Common myeloid progenitor, CD34-positive (primary cell): ENCODE results near the gene PRDM7.
"Not testable (repeated sequence)": the region's sequence is repeated elsewhere in the genome, so short reads cannot be mapped to it uniquely, and the experiment has no call there.

Experiments used
- CTCF ChIA-PET: fragments of 350-600 bp; sonication (Branson Sonifier 250); formaldehyde crosslinking; loops from one replicate; lab custom pipeline; 2021; ENCODE audit warnings: antibody characterized with exemption; lab: Charles Lee
- POLR2A ChIA-PET: fragments of 350-600 bp; sonication (Branson Sonifier 250); formaldehyde crosslinking; loops from one replicate; lab custom pipeline; 2021; ENCODE audit warnings: antibody characterized with exemption; lab: Charles Lee
- DNase-seq, 3 donors: peaks; one replicate each; pipeline versions ENCODE4 v3.0.0 to v3.0.0-alpha.2; 2013
- H3K27ac ChIP-seq, 2 experiments: 1 replicate in 1 of 2; 2 replicates in 1 of 2; pipeline ENCODE4 v1.7.0; 2013; ENCODE audit warnings: inconsistent platforms in 2 of 2, low read length in 2 of 2, mild to moderate bottlenecking in 2 of 2, low read depth in 1 of 2, moderate library complexity in 1 of 2; ENCODE audit not compliant: severe bottlenecking in 2 of 2, insufficient read depth in 1 of 2, poor library complexity in 1 of 2
- H3K27me3 ChIP-seq, 5 experiments: replicated peaks in 2 of 5; 1 replicate in 3 of 5; 2 replicates in 2 of 5; pipeline versions ENCODE4 v1.6.1 to v1.7.0; 2013; ENCODE audit warnings: low read length in 4 of 5, mild to moderate bottlenecking in 2 of 5, moderate library complexity in 2 of 5, inconsistent platforms in 1 of 5; ENCODE audit not compliant: insufficient read depth in 5 of 5, control insufficient read depth in 4 of 5
- H3K36me3 ChIP-seq, 4 experiments: 1 replicate in 2 of 4; 2 replicates in 2 of 4; pipeline versions ENCODE4 v1.6.1 to v1.7.0; 2013; ENCODE audit warnings: low read length in 3 of 4, control low read depth in 1 of 4, mild to moderate bottlenecking in 1 of 4; ENCODE audit not compliant: control insufficient read depth in 4 of 4, insufficient read depth in 4 of 4
- H3K4me1 ChIP-seq, 4 experiments: 1 replicate in 3 of 4; 2 replicates in 1 of 4; pipeline versions ENCODE4 v1.6.1 to v1.7.1; 2013; ENCODE audit warnings: low read length in 3 of 4, mild to moderate bottlenecking in 3 of 4, control low read depth in 1 of 4, inconsistent platforms in 1 of 4, moderate library complexity in 1 of 4; ENCODE audit not compliant: control insufficient read depth in 4 of 4, insufficient read depth in 4 of 4; ENCODE audit errors: control extremely low read depth in 1 of 4
- H3K4me3 ChIP-seq, 7 experiments: 1 replicate in 4 of 7; 2 replicates in 3 of 7; pipeline versions ENCODE4 v1.5.1 to v1.7.0; 2013; ENCODE audit warnings: mild to moderate bottlenecking in 7 of 7, low read length in 6 of 7, moderate library complexity in 6 of 7, inconsistent platforms in 2 of 7, low read depth in 2 of 7, control low read depth in 1 of 7; ENCODE audit not compliant: insufficient read depth in 4 of 7, control insufficient read depth in 1 of 7; ENCODE audit errors: extremely low read depth in 1 of 7
- H3K9me3 ChIP-seq, 5 experiments: 1 replicate in 4 of 5; 2 replicates in 1 of 5; pipeline versions ENCODE4 v1.6.1 to v1.7.1; 2013; ENCODE audit warnings: low read length in 4 of 5, mild to moderate bottlenecking in 2 of 5, inconsistent platforms in 1 of 5, low read depth in 1 of 5, moderate library complexity in 1 of 5; ENCODE audit not compliant: control insufficient read depth in 4 of 5, insufficient read depth in 2 of 5; ENCODE audit errors: control extremely low read depth in 1 of 5
- WGBS: methylation state at CpG from one replicate; pipeline ENCODE4 v1.1.5; 2013; ENCODE audit not compliant: insufficient coverage; 5-methylcytosine and 5-hydroxymethylcytosine counted together

Gene PRDM7

DNA sequence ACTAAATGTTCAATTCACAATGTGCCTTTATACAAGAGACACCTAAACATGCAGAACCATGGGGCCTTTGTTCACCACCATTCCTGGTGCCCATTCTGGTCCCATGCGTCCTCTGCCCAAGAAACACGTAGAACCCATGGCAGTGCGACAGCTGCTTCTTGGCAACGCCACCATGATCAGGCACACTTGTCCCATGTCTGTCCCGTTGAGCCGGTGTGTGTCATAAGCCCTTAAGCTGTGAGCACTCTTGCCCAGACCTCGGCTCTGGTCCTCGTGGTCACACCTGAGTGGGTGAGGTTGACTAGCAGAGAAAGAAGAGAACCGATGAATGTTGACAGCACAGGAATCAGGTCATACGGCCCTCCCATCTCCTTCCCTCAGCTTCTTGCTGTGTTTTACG is 24.2 kb upstream of the PRDM7 start:
- H3K9me3 ChIP-seq, H3K27ac ChIP-seq, H3K4me3 ChIP-seq, H3K4me1 ChIP-seq, DNase-seq, CTCF ChIA-PET, POLR2A ChIA-PET, H3K36me3 ChIP-seq, H3K27me3 ChIP-seq: not testable (repeated sequence)
- 100% methylated on average over 2 of the region's 11 CpGs for WGBS

DNA sequence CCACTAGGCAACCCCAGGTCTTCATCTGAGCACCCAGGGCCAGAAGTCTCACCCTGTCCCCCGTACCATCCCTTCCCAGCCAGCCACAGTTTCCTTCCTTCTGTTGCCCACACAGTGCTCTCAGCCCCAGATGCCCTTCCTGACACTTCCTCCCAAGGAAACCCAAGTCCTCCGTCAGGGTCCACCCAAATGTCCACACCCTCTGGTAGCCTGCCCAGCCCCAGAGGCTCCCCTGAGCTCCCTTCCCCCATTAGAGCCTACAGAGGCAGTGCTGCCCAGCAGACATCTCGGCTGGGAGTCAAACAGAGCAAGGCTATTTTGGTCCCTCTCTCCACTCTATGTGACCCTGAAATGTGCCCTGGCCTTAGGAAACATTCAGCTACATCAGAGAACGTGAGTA is 23.7 kb upstream of the PRDM7 start:
- DNase-seq, H3K4me3 ChIP-seq, H3K27ac ChIP-seq, CTCF ChIA-PET, H3K36me3 ChIP-seq, H3K9me3 ChIP-seq, H3K4me1 ChIP-seq, H3K27me3 ChIP-seq, POLR2A ChIA-PET: not testable (repeated sequence)
- WGBS = no CpG with 5 or more reads among the region's 4 CpGs

DNA sequence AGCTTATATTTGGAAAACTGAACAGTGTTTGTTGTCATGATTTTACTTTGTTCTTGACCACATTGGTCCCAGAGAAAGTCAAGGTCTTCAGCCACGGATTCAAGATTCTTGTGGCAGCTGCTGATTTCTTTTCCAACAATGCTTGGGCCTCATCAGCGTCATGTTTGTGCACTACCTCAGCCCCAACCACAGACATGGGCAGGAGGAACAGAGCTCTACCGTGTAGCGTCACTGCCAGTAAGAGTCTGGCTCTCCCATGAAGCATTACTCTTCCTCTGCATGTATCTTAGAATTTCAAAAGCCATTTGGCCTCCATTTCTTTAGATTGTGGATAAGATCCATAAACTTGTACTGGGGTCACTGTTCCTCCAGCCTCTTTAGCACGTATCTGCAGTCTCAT is 23.1 kb upstream of the PRDM7 start:
- H3K36me3 ChIP-seq, H3K27me3 ChIP-seq, H3K9me3 ChIP-seq, H3K4me3 ChIP-seq, POLR2A ChIA-PET, H3K27ac ChIP-seq, CTCF ChIA-PET, H3K4me1 ChIP-seq: not testable (repeated sequence)
- DNase-seq = peak in 2 of 3 donors; percentile 28 to 36
- WGBS = 85% methylated on average over 1 of the region's 5 CpGs

DNA sequence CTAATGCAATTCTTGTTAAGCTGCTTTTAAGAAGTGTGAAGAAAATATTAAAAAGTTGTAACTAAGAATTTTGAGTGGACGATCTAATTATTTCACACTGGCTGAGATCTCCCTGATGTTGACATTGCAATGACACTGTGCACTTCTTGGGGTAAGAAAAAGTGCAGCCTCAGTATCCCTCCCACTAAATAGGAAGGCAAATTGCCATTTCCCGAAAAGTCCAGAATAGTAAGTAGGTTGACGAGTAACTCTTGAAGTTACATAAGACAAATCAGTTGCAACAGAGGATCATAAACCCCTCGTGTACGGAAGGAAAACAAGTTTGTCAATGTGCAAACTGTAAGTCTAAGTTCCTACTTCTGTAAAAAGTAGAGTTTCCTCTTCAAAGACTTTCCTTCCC is 21.8 kb upstream of the PRDM7 start:
- POLR2A ChIA-PET, CTCF ChIA-PET, H3K27ac ChIP-seq, H3K9me3 ChIP-seq, H3K36me3 ChIP-seq, H3K27me3 ChIP-seq, H3K4me1 ChIP-seq, H3K4me3 ChIP-seq, DNase-seq: not testable (repeated sequence)
- no CpG with 5 or more reads among the region's 5 CpGs for WGBS

DNA sequence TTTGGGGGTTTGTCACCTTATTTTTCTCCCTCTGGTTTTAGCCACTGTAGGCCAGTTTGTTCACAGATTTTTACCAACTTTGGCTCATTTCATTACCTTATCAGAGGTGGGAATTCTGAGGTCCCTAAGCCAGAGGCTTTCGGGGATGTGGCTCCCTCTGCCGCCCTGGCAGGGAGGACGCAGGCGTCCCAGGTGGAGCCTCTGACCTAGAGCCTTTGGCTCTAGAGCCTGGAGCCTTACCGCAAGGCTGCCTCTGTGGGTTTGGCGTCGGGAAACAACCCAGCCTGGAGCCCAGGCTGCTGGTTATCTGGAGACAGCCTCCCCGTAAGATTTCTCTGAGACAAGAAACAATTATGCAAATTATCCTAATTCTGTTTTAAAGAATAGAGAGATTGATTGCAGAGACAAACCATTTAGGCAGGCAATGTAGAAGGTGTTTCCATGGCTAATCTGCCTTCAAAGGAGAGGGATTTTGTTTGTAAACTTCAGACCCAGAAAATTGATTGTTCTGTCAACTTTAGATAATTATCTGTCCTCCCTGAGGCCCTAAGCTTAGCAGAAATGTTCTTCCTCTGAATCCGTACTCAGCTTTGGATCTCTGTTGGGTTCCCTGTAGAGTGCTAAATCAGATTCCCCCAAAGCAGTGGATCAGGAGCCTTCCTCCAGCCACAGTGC is 20.0 kb upstream of the PRDM7 start:
- H3K4me1 ChIP-seq, H3K4me3 ChIP-seq, H3K27ac ChIP-seq, CTCF ChIA-PET, DNase-seq, POLR2A ChIA-PET, H3K27me3 ChIP-seq, H3K36me3 ChIP-seq, H3K9me3 ChIP-seq: not testable (repeated sequence)
- 100% methylated on average over 5 of the region's 9 CpGs for WGBS

DNA sequence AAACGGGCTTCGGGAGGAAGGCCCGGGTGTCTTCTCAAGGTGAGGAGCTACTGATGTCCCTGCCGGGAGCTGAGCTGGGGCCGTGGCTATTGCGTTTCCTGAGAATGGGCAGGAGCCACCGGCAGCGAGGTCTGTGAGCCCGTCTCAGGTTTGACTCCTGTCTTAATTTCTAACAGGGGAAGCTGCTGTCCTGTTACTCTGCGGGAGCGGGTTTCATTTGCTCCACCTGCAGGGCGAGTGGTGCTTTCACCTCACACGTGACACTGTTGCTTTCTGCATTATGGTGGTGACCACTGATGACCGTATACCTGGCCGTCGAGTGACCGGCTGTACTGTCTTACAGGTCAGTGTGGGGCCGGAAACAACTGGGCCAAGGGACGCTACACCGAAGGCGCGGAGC is 17.7 kb upstream of the PRDM7 start:
- DNase-seq, H3K27ac ChIP-seq, POLR2A ChIA-PET, H3K9me3 ChIP-seq, H3K27me3 ChIP-seq, H3K36me3 ChIP-seq, CTCF ChIA-PET, H3K4me3 ChIP-seq, H3K4me1 ChIP-seq: not testable (repeated sequence)
- 87% methylated on average over 13 of the region's 22 CpGs for WGBS

DNA sequence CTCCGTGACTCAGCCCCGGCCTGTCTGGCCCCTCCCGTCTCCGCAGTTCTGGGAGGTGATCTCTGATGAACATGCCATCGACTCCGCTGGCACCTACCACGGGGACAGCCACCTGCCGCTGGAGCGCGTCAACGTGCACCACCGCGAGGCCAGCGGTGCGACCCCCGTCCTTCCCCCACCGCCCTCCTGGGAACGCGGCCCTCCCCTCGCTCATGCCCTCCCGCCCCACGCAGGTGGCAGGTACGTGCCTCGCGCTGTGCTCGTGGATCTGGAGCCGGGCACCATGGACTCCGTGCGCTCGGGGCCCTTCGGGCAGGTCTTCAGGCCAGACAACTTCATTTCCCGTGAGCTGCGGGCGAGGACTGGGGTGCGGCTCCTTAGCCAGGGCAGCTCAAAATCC is 17.2 kb upstream of the PRDM7 start:
- POLR2A ChIA-PET, H3K27ac ChIP-seq, H3K36me3 ChIP-seq, H3K4me3 ChIP-seq, CTCF ChIA-PET, H3K4me1 ChIP-seq, DNase-seq, H3K27me3 ChIP-seq, H3K9me3 ChIP-seq: not testable (repeated sequence)
- 93% methylated on average over 10 of the region's 35 CpGs for WGBS
